HepG2 (cell line): ENCODE measurements around the gene MROH2A. TPM values are rescaled to one million over a fixed set of nuclear protein-coding genes. Genes with fewer than 3 reads are reported as not detected.

ENCODE experiments used
- DNMT3B ChIP-seq: conservative IDR thresholded peaks from 2 replicates; pipeline ENCODE4 v1.6.1; 2016; ENCODE audit warnings: missing biosample characterization, control low read depth
- JARID2 ChIP-seq: sonication (generic); formaldehyde crosslinking; IDR thresholded peaks from 2 replicates; pipeline ENCODE4 v1.8.1; 2023; ENCODE audit warnings: missing genetic modification reagents, inconsistent platforms; ENCODE audit not compliant: insufficient replicate concordance
- RFX5 ChIP-seq: IDR thresholded peaks from 2 replicates; pipeline ENCODE4 v1.6.1; 2011; ENCODE audit warnings: low read depth, low read length, improper control_type of control experiment
- TBP ChIP-seq: sonication (generic); formaldehyde crosslinking; IDR thresholded peaks from 2 replicates; pipeline ENCODE4 v1.5.0; 2020; ENCODE audit warnings: missing genetic modification reagents
- ZFY ChIP-seq: sonication (generic); formaldehyde crosslinking; IDR thresholded peaks from 2 replicates; pipeline ENCODE4 v1.4.0; 2020; ENCODE audit warnings: missing genetic modification reagents
- polyA plus RNA-seq, 8 experiments: library from polyadenylated mRNA; depleted of rRNA in 3 of 8; stranded (reverse) in 7 of 8; unstranded in 1 of 8; fragments of >200 nt; fragmentation: Illumina TruSeq in 4 of 8; extraction: Trizol in 4 of 8; gene quantifications; 2 replicates each; pipeline versions ENCODE4 v1.2.1 to v1.2.3, GENCODE V29; 2011 to 2016; ENCODE audit warnings: low read depth in 4 of 8, missing spikeins in 1 of 8, mixed read lengths in 1 of 8; ENCODE audit not compliant: insufficient read depth in 1 of 8
- total RNA-seq, 5 experiments: library from RNA; depleted of rRNA; stranded (reverse); fragments of >200 nt; fragmentation: Illumina TruSeq; extraction: Trizol; gene quantifications; 2 replicates each; pipeline ENCODE4 v1.2.3, GENCODE V29; 2016; ENCODE audit warnings: low read depth in 1 of 5
- TF ChIP-seq, protein P1 (sequence below): sonication (generic); formaldehyde crosslinking; IDR thresholded peaks from 2 replicates; pipeline ENCODE4 v1.5.1; 2020; ENCODE audit warnings: mild to moderate bottlenecking, missing genetic modification reagents
- TF ChIP-seq, protein P2 (sequence below), 2 experiments: sonication (generic) in 1 of 2; formaldehyde crosslinking in 1 of 2; IDR thresholded peaks; 2 replicates each; pipeline versions ENCODE4 v1.4.0 to v1.6.1; 2016 to 2020; ENCODE audit warnings: borderline replicate concordance in 1 of 2, low read depth in 1 of 2, mild to moderate bottlenecking in 1 of 2, missing genetic modification reagents in 1 of 2
- TF ChIP-seq, protein P3 (sequence below): sonication (generic); formaldehyde crosslinking; IDR thresholded peaks from 2 replicates; pipeline ENCODE4 v1.5.0; 2020; ENCODE audit warnings: mild to moderate bottlenecking, missing genetic modification reagents, moderate library complexity
- TF ChIP-seq, protein P4 (sequence below): sonication (generic); formaldehyde crosslinking; IDR thresholded peaks from 2 replicates; pipeline ENCODE4 v1.4.0; 2020; ENCODE audit warnings: mild to moderate bottlenecking, missing genetic modification reagents
- TF ChIP-seq, protein P5 (sequence below): sonication (generic); formaldehyde crosslinking; IDR thresholded peaks from 2 replicates; pipeline ENCODE4 v1.4.0; 2020; ENCODE audit warnings: missing genetic modification reagents

The MROH2A gene
- total and polyA plus RNA-seq, 2 of the 13 experiments (the other 11 are each of a cell fraction or from before 2014, with no cell fraction given), result 0.03 to 0.04 TPM

DNA sequence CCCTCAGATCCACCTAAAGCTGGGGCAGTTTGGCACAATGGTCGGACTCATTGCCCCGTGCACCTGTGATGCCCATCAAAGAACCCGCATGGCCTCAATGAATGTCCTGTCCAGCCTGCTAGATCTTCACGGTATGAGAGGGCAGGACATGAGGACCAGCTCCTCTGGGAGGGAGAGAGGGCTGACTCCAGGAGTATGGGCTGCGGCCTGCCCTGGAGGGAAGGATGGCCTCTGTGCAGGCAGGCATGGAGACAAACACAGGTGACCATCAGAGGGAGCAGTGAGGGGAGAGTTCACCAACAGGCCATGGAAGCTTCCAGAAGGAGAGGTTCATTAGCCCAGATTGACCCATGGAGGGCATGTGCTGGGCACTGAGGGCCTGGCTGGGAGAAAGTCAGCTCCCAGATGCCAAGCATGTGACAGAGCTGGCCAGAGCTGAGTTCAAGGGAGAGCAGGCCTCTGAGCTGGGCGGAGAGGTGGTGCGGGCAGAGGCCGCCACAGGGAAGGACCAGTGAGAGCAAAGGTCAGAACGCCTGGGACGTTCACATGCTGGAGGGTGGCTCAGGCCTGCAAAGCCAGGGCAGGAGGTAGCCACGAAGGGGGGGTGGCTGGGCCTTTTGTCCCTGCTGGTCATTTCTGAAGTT lies 40.0 kb downstream of the MROH2A start (continued):
- TF ChIP-seq, protein P1, sequence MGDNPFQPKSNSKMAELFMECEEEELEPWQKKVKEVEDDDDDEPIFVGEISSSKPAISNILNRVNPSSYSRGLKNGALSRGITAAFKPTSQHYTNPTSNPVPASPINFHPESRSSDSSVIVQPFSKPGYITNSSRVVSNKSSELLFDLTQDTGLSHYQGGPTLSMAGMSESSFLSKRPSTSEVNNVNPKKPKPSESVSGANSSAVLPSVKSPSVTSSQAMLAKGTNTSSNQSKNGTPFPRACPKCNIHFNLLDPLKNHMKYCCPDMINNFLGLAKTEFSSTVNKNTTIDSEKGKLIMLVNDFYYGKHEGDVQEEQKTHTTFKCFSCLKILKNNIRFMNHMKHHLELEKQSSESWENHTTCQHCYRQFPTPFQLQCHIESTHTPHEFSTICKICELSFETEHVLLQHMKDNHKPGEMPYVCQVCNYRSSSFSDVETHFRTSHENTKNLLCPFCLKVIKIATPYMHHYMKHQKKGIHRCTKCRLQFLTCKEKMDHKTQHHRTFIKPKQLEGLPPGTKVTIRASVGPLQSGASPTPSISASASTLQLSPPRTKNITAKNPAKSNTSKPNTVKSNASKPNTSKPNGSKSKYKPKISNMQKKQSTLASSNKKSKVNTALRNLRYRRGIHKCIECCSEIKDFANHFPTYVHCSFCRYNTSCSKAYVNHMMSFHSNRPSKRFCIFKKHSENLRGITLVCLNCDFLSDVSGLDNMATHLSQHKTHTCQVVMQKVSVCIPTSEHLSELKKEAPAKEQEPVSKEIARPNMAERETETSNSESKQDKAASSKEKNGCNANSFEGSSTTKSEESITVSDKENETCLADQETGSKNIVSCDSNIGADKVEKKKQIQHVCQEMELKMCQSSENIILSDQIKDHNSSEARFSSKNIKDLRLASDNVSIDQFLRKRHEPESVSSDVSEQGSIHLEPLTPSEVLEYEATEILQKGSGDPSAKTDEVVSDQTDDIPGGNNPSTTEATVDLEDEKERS (CRISPR knock-in tag), result no peak
- no peak for TF ChIP-seq TBP (CRISPR knock-in tag)
- no peak for TF ChIP-seq RFX5
- TF ChIP-seq, protein P2, sequence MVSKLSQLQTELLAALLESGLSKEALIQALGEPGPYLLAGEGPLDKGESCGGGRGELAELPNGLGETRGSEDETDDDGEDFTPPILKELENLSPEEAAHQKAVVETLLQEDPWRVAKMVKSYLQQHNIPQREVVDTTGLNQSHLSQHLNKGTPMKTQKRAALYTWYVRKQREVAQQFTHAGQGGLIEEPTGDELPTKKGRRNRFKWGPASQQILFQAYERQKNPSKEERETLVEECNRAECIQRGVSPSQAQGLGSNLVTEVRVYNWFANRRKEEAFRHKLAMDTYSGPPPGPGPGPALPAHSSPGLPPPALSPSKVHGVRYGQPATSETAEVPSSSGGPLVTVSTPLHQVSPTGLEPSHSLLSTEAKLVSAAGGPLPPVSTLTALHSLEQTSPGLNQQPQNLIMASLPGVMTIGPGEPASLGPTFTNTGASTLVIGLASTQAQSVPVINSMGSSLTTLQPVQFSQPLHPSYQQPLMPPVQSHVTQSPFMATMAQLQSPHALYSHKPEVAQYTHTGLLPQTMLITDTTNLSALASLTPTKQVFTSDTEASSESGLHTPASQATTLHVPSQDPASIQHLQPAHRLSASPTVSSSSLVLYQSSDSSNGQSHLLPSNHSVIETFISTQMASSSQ (IDR thresholded peaks at IDR 0.05; ENCODE audit: low read depth), result no peak
- TF ChIP-seq, protein P2 (CRISPR knock-in tag; IDR thresholded peaks at IDR 0.05; ENCODE audit: borderline replicate concordance), result no peak; the same call in 1 of the 2 replicates
- TF ChIP-seq, protein P3, sequence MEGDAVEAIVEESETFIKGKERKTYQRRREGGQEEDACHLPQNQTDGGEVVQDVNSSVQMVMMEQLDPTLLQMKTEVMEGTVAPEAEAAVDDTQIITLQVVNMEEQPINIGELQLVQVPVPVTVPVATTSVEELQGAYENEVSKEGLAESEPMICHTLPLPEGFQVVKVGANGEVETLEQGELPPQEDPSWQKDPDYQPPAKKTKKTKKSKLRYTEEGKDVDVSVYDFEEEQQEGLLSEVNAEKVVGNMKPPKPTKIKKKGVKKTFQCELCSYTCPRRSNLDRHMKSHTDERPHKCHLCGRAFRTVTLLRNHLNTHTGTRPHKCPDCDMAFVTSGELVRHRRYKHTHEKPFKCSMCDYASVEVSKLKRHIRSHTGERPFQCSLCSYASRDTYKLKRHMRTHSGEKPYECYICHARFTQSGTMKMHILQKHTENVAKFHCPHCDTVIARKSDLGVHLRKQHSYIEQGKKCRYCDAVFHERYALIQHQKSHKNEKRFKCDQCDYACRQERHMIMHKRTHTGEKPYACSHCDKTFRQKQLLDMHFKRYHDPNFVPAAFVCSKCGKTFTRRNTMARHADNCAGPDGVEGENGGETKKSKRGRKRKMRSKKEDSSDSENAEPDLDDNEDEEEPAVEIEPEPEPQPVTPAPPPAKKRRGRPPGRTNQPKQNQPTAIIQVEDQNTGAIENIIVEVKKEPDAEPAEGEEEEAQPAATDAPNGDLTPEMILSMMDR (CRISPR knock-in tag), result peak; percentile 39
- peak; percentile 61 for TF ChIP-seq ZFY (CRISPR knock-in tag)
- TF ChIP-seq, protein P4, sequence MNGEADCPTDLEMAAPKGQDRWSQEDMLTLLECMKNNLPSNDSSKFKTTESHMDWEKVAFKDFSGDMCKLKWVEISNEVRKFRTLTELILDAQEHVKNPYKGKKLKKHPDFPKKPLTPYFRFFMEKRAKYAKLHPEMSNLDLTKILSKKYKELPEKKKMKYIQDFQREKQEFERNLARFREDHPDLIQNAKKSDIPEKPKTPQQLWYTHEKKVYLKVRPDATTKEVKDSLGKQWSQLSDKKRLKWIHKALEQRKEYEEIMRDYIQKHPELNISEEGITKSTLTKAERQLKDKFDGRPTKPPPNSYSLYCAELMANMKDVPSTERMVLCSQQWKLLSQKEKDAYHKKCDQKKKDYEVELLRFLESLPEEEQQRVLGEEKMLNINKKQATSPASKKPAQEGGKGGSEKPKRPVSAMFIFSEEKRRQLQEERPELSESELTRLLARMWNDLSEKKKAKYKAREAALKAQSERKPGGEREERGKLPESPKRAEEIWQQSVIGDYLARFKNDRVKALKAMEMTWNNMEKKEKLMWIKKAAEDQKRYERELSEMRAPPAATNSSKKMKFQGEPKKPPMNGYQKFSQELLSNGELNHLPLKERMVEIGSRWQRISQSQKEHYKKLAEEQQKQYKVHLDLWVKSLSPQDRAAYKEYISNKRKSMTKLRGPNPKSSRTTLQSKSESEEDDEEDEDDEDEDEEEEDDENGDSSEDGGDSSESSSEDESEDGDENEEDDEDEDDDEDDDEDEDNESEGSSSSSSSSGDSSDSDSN, result 0 out of 2 replicates have a peak, but pooled peaks have one; percentile 16
- TF ChIP-seq, protein P5, sequence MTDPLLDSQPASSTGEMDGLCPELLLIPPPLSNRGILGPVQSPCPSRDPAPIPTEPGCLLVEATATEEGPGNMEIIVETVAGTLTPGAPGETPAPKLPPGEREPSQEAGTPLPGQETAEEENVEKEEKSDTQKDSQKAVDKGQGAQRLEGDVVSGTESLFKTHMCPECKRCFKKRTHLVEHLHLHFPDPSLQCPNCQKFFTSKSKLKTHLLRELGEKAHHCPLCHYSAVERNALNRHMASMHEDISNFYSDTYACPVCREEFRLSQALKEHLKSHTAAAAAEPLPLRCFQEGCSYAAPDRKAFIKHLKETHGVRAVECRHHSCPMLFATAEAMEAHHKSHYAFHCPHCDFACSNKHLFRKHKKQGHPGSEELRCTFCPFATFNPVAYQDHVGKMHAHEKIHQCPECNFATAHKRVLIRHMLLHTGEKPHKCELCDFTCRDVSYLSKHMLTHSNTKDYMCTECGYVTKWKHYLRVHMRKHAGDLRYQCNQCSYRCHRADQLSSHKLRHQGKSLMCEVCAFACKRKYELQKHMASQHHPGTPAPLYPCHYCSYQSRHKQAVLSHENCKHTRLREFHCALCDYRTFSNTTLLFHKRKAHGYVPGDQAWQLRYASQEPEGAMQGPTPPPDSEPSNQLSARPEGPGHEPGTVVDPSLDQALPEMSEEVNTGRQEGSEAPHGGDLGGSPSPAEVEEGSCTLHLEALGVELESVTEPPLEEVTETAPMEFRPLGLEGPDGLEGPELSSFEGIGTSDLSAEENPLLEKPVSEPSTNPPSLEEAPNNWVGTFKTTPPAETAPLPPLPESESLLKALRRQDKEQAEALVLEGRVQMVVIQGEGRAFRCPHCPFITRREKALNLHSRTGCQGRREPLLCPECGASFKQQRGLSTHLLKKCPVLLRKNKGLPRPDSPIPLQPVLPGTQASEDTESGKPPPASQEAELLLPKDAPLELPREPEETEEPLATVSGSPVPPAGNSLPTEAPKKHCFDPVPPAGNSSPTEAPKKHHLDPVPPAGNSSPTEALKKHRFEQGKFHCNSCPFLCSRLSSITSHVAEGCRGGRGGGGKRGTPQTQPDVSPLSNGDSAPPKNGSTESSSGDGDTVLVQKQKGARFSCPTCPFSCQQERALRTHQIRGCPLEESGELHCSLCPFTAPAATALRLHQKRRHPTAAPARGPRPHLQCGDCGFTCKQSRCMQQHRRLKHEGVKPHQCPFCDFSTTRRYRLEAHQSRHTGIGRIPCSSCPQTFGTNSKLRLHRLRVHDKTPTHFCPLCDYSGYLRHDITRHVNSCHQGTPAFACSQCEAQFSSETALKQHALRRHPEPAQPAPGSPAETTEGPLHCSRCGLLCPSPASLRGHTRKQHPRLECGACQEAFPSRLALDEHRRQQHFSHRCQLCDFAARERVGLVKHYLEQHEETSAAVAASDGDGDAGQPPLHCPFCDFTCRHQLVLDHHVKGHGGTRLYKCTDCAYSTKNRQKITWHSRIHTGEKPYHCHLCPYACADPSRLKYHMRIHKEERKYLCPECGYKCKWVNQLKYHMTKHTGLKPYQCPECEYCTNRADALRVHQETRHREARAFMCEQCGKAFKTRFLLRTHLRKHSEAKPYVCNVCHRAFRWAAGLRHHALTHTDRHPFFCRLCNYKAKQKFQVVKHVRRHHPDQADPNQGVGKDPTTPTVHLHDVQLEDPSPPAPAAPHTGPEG (CRISPR knock-in tag), result no peak
- no peak for TF ChIP-seq DNMT3B
- TF ChIP-seq JARID2 (CRISPR knock-in tag), result no peak
